Upper lobe of right lung (tissue), 1 donor: ENCODE results near the gene CTNNA1. TPM values are rescaled to one million over a fixed set of nuclear protein-coding genes. Genes with fewer than 3 reads are reported as not detected.

Experiments
- ATAC-seq: fragments of 200-7000 bp; cut with Tn5 transposase; one replicate; pipeline ENCODE4 v1.9.1; 2020; ENCODE audit warnings: mild to moderate bottlenecking, moderate library complexity
- DNase-seq: peaks from one replicate; pipeline ENCODE4 v3.0.0-alpha.2; 2020
- H3K27ac ChIP-seq: fragments of 200-600 bp; one replicate; pipeline ENCODE4 v1.8.0; 2022
- H3K27me3 ChIP-seq: fragments of 200-600 bp; one replicate; pipeline ENCODE4 v1.8.0; 2022; ENCODE audit warnings: mild to moderate bottlenecking
- H3K36me3 ChIP-seq: fragments of 200-600 bp; one replicate; pipeline ENCODE4 v1.8.0; 2022
- H3K4me1 ChIP-seq: fragments of 200-600 bp; one replicate; pipeline ENCODE4 v1.8.0; 2022
- H3K4me3 ChIP-seq: fragments of 200-600 bp; one replicate; pipeline ENCODE4 v1.8.0; 2022; ENCODE audit warnings: mild to moderate bottlenecking
- H3K9me3 ChIP-seq: fragments of 200-600 bp; one replicate; pipeline ENCODE4 v1.8.0; 2022
- CTCF ChIP-seq: fragments of 200-600 bp; IDR thresholded peaks from one replicate; pipeline ENCODE4 v1.8.0; 2022; ENCODE audit warnings: antibody characterized with exemption
- intact Hi-C: fragments of 100-400 bp; cut with DNase I; formaldehyde crosslinking; loops from one replicate; pipeline ENCODE4 v1.11.0; 2022
- total RNA-seq: library from RNA; stranded (reverse); fragmentation: NEBNext Ultra II Directional; extraction: Animal tissue kit (Norgen Biotek cat#: 25700); gene quantifications from one replicate; pipeline ENCODE4 v1.2.1, GENCODE V29; 2021
- donor health status: DM: no; HTN: yes; CAD: no; lungs with severe emphysema.

CTNNA1 gene
- total RNA-seq, 1 donor from 2014 or later: 362 TPM

- TF ChIP-seq CTCF: no peak
- intact Hi-C loops: no loop called here
- no peaks in the 10 kb centered on the region for H3K9me3 ChIP-seq
- ATAC-seq: no peak
- H3K36me3 ChIP-seq: no peaks in the 10 kb centered on the region
- H3K4me3 ChIP-seq: no peak overlapping the region
- H3K27me3 ChIP-seq: no peaks in the 10 kb centered on the region
- no peak overlapping the region for H3K27ac ChIP-seq
- DNase-seq: no peak
- peaks cover 2% of the 10 kb centered on the region for H3K4me1 ChIP-seq
These were observed 227.2 kb downstream of the CTNNA1 start for GRCh38 chr5:138980441-138980840.

- ATAC-seq (no peak), DNase-seq (no peak)
- no peak overlapping the region for H3K27ac ChIP-seq
- intact Hi-C loops: no loop called here
- H3K9me3 ChIP-seq: no peaks in the 10 kb centered on the region
- no peak overlapping the region for H3K4me3 ChIP-seq
- H3K4me1 ChIP-seq: no peaks in the 10 kb centered on the region
- H3K36me3 ChIP-seq: no peaks in the 10 kb centered on the region
- TF ChIP-seq CTCF: no peak
- H3K27me3 ChIP-seq: no peaks in the 10 kb centered on the region
These were observed 227.9 kb downstream of the CTNNA1 start for GRCh38 chr5:138981131-138981530.

GRCh38 chr5:138981586-138981985 lies 228.4 kb downstream of the CTNNA1 start:
- H3K4me1 ChIP-seq: no peaks in the 10 kb centered on the region

GRCh38 chr5:138983984-138984383 lies 230.8 kb downstream of the CTNNA1 start:
- no peak for ATAC-seq
- H3K27ac ChIP-seq: no peak overlapping the region
- intact Hi-C loops: no loop called here

More at GRCh38 chr5:138981586-138981985, 228.4 kb downstream of the CTNNA1 start:
- H3K9me3 ChIP-seq: no peaks in the 10 kb centered on the region
- intact Hi-C loops: no loop called here
- ATAC-seq (no peak), DNase-seq (no peak)
- H3K4me3 ChIP-seq: no peak overlapping the region
- no peaks in the 10 kb centered on the region for H3K27me3 ChIP-seq
- H3K27ac ChIP-seq: no peak overlapping the region
- TF ChIP-seq CTCF: no peak
- H3K36me3 ChIP-seq: no peaks in the 10 kb centered on the region

More at GRCh38 chr5:138983984-138984383, 230.8 kb downstream of the CTNNA1 start:
- DNase-seq: no peak
- H3K36me3 ChIP-seq: no peaks in the 10 kb centered on the region
- H3K9me3 ChIP-seq: no peaks in the 10 kb centered on the region
- no peak overlapping the region for H3K4me3 ChIP-seq
- no peak for TF ChIP-seq CTCF
- no peaks in the 10 kb centered on the region for H3K4me1 ChIP-seq
- no peaks in the 10 kb centered on the region for H3K27me3 ChIP-seq

Other genes starting within 250 kb of the CTNNA1 start
- 114 TPM for gene ETF1, start 210.2 kb upstream of the CTNNA1 start, total RNA-seq
- gene HSPA9, start 178.0 kb upstream of the CTNNA1 start, total RNA-seq: 164 TPM
- gene LRRTM2, start 121.9 kb downstream of the CTNNA1 start, total RNA-seq: 0.52 TPM